PFSK-1 (cell line): Measurements from ENCODE around the gene FA2H.

ENCODE experiments used
- FOXP2 ChIP-seq: optimal IDR thresholded peaks from 2 replicates; pipeline ENCODE3; 2011; ENCODE audit warnings: borderline replicate concordance, control low read depth, inconsistent platforms; ENCODE audit not compliant: insufficient read depth; ENCODE audit errors: extremely low read length, extremely low read depth
- POLR2AphosphoS5 ChIP-seq: IDR thresholded peaks from 2 replicates; pipeline ENCODE4 v1.6.1; 2012; ENCODE audit warnings: low read depth, mild to moderate bottlenecking, control low read depth, low read length, moderate library complexity
- TAF1 ChIP-seq: IDR thresholded peaks from 2 replicates; pipeline ENCODE4 v1.6.1; 2012; ENCODE audit warnings: low read length, control low read depth, borderline replicate concordance; ENCODE audit not compliant: insufficient read depth
- TF ChIP-seq, protein P1 (sequence below), 2 experiments: IDR thresholded peaks; 2 replicates each; pipeline versions ENCODE4 v1.6.1 to v1.8.0; 2011 to 2012; ENCODE audit warnings: low read depth in 2 of 2, low read length in 2 of 2, control low read depth in 1 of 2, inconsistent platforms in 1 of 2, mild to moderate bottlenecking in 1 of 2, moderate library complexity in 1 of 2; ENCODE audit not compliant: insufficient read depth in 1 of 2

DNA sequence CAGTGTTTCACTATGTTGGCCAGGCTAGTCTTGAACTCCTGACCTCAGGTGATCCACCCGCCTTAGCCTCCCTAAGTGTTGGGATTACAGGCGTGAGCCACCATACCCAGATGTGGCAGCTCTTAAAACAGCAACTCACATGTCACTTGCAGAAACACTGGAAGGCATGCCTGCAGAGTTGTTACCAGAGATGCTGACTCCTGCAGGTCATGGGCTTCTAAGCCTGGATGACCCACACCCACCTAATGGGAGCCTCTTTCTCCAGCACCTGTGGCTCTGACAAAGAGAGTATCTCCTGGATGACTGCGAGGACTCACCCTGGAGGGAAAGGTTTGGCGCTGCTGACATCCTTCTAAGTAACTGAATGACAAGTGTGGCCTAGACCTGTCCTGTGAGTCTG is 96.8 kb downstream of the FA2H start:
- TF ChIP-seq POLR2AphosphoS5 (no peak), TAF1 (no peak), FOXP2 (no peak)
- TF ChIP-seq, protein P1, sequence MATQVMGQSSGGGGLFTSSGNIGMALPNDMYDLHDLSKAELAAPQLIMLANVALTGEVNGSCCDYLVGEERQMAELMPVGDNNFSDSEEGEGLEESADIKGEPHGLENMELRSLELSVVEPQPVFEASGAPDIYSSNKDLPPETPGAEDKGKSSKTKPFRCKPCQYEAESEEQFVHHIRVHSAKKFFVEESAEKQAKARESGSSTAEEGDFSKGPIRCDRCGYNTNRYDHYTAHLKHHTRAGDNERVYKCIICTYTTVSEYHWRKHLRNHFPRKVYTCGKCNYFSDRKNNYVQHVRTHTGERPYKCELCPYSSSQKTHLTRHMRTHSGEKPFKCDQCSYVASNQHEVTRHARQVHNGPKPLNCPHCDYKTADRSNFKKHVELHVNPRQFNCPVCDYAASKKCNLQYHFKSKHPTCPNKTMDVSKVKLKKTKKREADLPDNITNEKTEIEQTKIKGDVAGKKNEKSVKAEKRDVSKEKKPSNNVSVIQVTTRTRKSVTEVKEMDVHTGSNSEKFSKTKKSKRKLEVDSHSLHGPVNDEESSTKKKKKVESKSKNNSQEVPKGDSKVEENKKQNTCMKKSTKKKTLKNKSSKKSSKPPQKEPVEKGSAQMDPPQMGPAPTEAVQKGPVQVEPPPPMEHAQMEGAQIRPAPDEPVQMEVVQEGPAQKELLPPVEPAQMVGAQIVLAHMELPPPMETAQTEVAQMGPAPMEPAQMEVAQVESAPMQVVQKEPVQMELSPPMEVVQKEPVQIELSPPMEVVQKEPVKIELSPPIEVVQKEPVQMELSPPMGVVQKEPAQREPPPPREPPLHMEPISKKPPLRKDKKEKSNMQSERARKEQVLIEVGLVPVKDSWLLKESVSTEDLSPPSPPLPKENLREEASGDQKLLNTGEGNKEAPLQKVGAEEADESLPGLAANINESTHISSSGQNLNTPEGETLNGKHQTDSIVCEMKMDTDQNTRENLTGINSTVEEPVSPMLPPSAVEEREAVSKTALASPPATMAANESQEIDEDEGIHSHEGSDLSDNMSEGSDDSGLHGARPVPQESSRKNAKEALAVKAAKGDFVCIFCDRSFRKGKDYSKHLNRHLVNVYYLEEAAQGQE (IDR thresholded peaks at IDR 0.05; ENCODE audit: insufficient read depth in 1 of 2, low read depth in 2 of 2, low read length in 2 of 2) = no peak
